T-helper 1 cell treated with Interleukin-12 subunit alpha and Interleukin-12 subunit beta and Interleukin-4 antibody, amounts not matched to agents 30 ng/mL and 1 ng/mL, for 36 hours (primary cell): Measurements from ENCODE around the gene FAIM2. TPM values are rescaled to one million over a fixed set of nuclear protein-coding genes. Genes with fewer than 3 reads are reported as not detected.
"Not testable (repeated sequence)": the region's sequence is repeated elsewhere in the genome, so short reads cannot be mapped to it uniquely, and the experiment has no call there.

Experiments used
- intact Hi-C: fragments of 100-400 bp; cut with micrococcal nuclease; formaldehyde crosslinking; loops from one replicate; pipeline ENCODE4 v1.15.1; 2024
- total RNA-seq: library from RNA; stranded (reverse); gene quantifications from 2 replicates; pipeline ENCODE4 v1.2.3, GENCODE V29; 2022

The FAIM2 gene
- total RNA-seq, 1 donor from 2014 or later: 0.83 TPM

GRCh38 chr12:49866859-49867569 is 36.7 kb downstream of the FAIM2 start:
- intact Hi-C loops: loop anchor here (1.0 to 5.0 kb wide), 2 partner anchors 91 to 100 kb away; no protein-coding TSS in a partner anchor

GRCh38 chr12:49865782-49866135 is 37.9 kb downstream of the FAIM2 start:
- intact Hi-C loops: loop anchor here (5.0 kb wide), 1 partner anchor 102 kb away; no protein-coding TSS in a partner anchor

GRCh38 chr12:49865109-49865781 is 38.5 kb downstream of the FAIM2 start:
- intact Hi-C loops: loop anchor here (5.0 kb wide), 1 partner anchor 102 kb away; no protein-coding TSS in a partner anchor

GRCh38 chr12:49864798-49865090 is 39.0 kb downstream of the FAIM2 start:
- intact Hi-C loops: loop anchor here (5.0 kb wide), 1 partner anchor 103 kb away; no protein-coding TSS in a partner anchor

GRCh38 chr12:49863946-49864797 is 39.5 kb downstream of the FAIM2 start:
- intact Hi-C loops: no loop called here

- intact Hi-C loops: not testable (repeated sequence)
These were observed 42.8 kb downstream of the FAIM2 start for GRCh38 chr12:49860921-49861320.

- intact Hi-C loops: not testable (repeated sequence)
These were observed 47.8 kb downstream of the FAIM2 start for GRCh38 chr12:49855890-49856289.

GRCh38 chr12:49854976-49855375 is 48.7 kb downstream of the FAIM2 start:
- intact Hi-C loops: no loop called here

GRCh38 chr12:49853671-49854070 is 50.0 kb downstream of the FAIM2 start:
- intact Hi-C loops: no loop called here

GRCh38 chr12:49847161-49847560 is 56.5 kb downstream of the FAIM2 start:
- intact Hi-C loops: no loop called here

- intact Hi-C loops: no loop called here
These were observed 57.7 kb downstream of the FAIM2 start for GRCh38 chr12:49846032-49846431.

- intact Hi-C loops: loop anchor here (1.0 kb wide), 4 partner anchors 81 to 276 kb away; partner anchors contain the start of genes MCRS1, RACGAP1 and TMBIM6
These were observed 59.7 kb downstream of the FAIM2 start for GRCh38 chr12:49843876-49844437.

GRCh38 chr12:49843411-49843810 is 60.3 kb downstream of the FAIM2 start:
- intact Hi-C loops: loop anchor here (1.0 kb wide), 4 partner anchors 80 to 275 kb away; partner anchors contain the start of genes MCRS1, RACGAP1 and TMBIM6

GRCh38 chr12:49842519-49843352 is 61.0 kb downstream of the FAIM2 start, which contains the start of gene BCDIN3D:
TSS of gene BCDIN3D (minus strand) at chr12:49843106. CDS start at chr12:49843087, 19 bp downstream.
- intact Hi-C loops: loop anchor here (1.0 kb wide), 5 partner anchors 79 to 274 kb away; partner anchors contain the start of genes FMNL3, MCRS1, RACGAP1 and TMBIM6

- intact Hi-C loops: loop anchor here (1.0 kb wide), 6 partner anchors 11 to 202 kb away; partner anchors contain the start of genes NCKAP5L and TMBIM6
These were observed 64.6 kb downstream of the FAIM2 start for GRCh38 chr12:49838973-49839633.

- intact Hi-C loops: no loop called here
These were observed 70.8 kb downstream of the FAIM2 start for GRCh38 chr12:49832836-49833421.

- intact Hi-C loops: no loop called here
These were observed 72.0 kb downstream of the FAIM2 start for GRCh38 chr12:49831717-49832116.

- intact Hi-C loops: loop anchor here (1.0 to 10.0 kb wide), 9 partner anchors 11 to 456 kb away; partner anchors contain the start of genes COX14, FMNL3, LIMA1 and MCRS1
These were observed 75.3 kb downstream of the FAIM2 start, which contains the start of gene NCKAP5L for GRCh38 chr12:49828133-49829091. TSS of gene NCKAP5L (minus strand) at chr12:49828413. CDS start at chr12:49804044, 24,369 bp downstream.
